G401.6 (cell line): Measurements from ENCODE around the gene VWA8.
"Not testable (repeated sequence)": the region's sequence is repeated elsewhere in the genome, so short reads cannot be mapped to it uniquely, and the experiment has no call there.

Experiments
- FAIRE-seq: peaks from 2 replicates; lab custom pipeline; 2012; peaks lifted over from hg19 to GRCh38; lab: Jason Lieb, UNC

The VWA8 gene

GRCh38 chr13:41966671-41967070, 5.8 kb upstream of the VWA8 start:
- no peak for FAIRE-seq

GRCh38 chr13:41962994-41963393, 2.1 kb upstream of the VWA8 start:
- no peak for FAIRE-seq

- no peak for FAIRE-seq
These were observed 504 bp upstream of the VWA8 start for GRCh38 chr13:41961466-41961760.

- FAIRE-seq: no peak
These were observed 685 bp downstream of the VWA8 start for GRCh38 chr13:41960211-41960636.

GRCh38 chr13:41956272-41956671, 4.6 kb downstream of the VWA8 start:
- no peak for FAIRE-seq

GRCh38 chr13:41955605-41956004, 5.3 kb downstream of the VWA8 start:
- no peak for FAIRE-seq

- no peak for FAIRE-seq
These were observed 6.7 kb downstream of the VWA8 start for GRCh38 chr13:41954226-41954625.

GRCh38 chr13:41952749-41953148, 8.2 kb downstream of the VWA8 start:
- FAIRE-seq: no peak

- not testable (repeated sequence) for FAIRE-seq
These were observed 11.8 kb downstream of the VWA8 start for GRCh38 chr13:41949104-41949503.

GRCh38 chr13:41945926-41946325, 15.0 kb downstream of the VWA8 start:
- FAIRE-seq: no peak

- FAIRE-seq: peak; percentile 8
These were observed 16.1 kb downstream of the VWA8 start for GRCh38 chr13:41944635-41945397.

- no peak for FAIRE-seq
These were observed 16.7 kb downstream of the VWA8 start for GRCh38 chr13:41944229-41944628.

GRCh38 chr13:41942462-41943094, 18.3 kb downstream of the VWA8 start:
- no peak for FAIRE-seq

- FAIRE-seq: no peak
These were observed 19.7 kb downstream of the VWA8 start for GRCh38 chr13:41941174-41941573.

GRCh38 chr13:41939398-41939797, 21.5 kb downstream of the VWA8 start:
- FAIRE-seq: no peak

GRCh38 chr13:41938918-41939317, 22.0 kb downstream of the VWA8 start:
- no peak for FAIRE-seq

- no peak for FAIRE-seq
These were observed 23.5 kb downstream of the VWA8 start for GRCh38 chr13:41937388-41937787.

- FAIRE-seq: peak; percentile 28
These were observed 25.4 kb downstream of the VWA8 start for GRCh38 chr13:41935501-41935900.

- no peak for FAIRE-seq
These were observed 25.9 kb downstream of the VWA8 start for GRCh38 chr13:41934994-41935393.

- FAIRE-seq: no peak
These were observed 26.8 kb downstream of the VWA8 start for GRCh38 chr13:41934120-41934519.

GRCh38 chr13:41931337-41931736, 29.6 kb downstream of the VWA8 start:
- peak; percentile 36 for FAIRE-seq

- FAIRE-seq: no peak
These were observed 30.8 kb downstream of the VWA8 start for GRCh38 chr13:41930154-41930553.

- FAIRE-seq: no peak
These were observed 32.6 kb downstream of the VWA8 start for GRCh38 chr13:41928323-41928722.

GRCh38 chr13:41925014-41925413, 35.9 kb downstream of the VWA8 start:
- FAIRE-seq: no peak
